HG03039 (cell line): ENCODE results near the gene HOXC10.

Experiments used
- ATAC-seq: cut with Tn5 transposase; IDR thresholded peaks from one replicate; pipeline ENCODE4 v1.9.1; 2021; ENCODE audit warnings: mild to moderate bottlenecking, moderate library complexity; ENCODE audit not compliant: unreplicated experiment

Gene HOXC10

DNA sequence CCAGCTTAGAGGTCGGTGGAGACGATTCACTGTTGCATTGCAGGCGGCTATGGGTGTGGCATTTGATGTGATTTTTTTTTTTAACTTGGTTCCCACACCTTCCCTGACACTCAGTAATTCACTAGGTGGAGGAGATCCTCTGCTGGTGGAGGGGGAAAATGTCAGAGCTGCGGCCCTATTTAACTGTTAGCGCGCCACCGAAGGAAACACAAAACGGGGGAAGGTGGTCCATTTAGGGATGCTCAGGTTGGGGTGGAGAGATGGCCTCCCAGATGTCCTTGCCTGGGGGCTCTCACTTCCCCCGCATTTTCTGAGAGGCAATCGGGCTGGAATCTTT is 34.5 kb upstream of the HOXC10 start:
- no peak for ATAC-seq

DNA sequence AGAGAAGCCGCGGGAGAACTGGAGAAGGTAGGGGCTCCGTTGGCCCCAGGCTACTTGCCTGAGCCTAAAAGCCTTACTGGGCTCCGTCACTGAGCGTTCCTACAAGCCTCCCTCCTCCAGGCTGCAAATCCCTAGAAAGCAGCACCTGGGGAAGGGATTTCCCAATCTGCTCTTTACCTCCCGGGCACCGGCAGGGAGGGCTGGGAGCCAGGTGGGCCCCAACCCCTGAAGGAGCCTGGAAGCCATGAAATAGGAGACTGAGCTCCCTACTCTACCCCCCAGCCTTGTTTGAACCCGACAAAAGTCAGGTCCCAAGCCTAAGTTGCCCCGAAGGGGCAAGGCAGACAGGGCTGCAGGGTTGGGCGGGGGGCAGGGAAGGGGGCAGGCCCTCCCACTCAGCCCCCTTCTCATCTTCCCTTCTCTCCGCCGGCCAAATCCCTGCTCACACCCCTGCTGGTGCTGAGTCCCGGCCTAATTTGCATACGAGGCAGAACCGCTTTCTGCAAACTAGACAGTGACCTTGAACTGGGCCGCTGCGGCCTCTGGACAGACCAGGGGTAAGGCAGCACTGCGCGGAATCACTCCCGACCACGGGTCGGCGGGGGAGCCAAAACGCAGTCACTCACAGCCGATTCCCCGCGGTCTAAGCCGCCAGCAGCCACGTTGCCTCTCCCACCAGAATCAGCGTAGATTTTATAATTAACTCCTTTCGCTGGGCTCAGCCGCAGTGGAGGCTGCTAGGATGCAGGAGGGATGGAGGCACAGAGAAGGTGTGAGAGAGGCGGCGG is 34.0 kb upstream of the HOXC10 start:
- ATAC-seq = no peak

DNA sequence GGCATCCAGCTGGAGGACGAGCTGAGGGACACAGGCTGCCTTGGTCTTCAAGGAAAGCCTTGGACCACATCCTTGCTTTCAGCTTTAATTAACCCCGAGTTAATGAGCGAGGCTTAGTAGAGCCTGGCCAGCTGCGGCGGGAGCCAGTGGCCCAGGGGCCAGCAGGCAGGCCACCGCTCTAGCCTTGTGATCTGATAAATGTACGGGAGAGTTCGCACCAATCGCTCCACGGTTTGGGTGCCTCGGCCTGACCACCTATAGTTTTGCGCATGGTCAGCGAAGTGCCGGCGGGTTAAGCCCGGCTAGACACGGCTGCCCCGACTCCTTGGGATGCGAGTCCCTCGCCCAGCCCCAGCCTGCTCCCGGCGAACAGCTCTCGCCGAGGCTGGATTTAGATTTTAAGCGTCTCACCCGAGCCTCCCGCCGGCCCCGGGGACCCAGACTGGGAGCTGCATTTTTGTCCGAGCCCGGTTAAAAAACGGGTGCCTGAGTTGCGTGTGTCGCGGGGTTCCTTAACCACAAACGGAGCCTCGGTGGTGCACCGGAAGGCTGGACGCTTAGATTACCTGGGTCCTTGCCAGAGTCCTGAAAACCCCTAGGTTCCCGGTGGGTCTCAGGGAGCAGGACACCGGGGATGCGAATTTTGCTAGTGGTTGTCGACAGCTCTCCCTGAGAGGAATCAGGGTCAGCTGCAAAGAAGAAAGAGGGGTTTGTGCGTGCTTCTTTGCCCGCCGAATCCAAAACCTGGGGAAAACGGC is 33.2 kb upstream of the HOXC10 start:
- ATAC-seq = no peak

DNA sequence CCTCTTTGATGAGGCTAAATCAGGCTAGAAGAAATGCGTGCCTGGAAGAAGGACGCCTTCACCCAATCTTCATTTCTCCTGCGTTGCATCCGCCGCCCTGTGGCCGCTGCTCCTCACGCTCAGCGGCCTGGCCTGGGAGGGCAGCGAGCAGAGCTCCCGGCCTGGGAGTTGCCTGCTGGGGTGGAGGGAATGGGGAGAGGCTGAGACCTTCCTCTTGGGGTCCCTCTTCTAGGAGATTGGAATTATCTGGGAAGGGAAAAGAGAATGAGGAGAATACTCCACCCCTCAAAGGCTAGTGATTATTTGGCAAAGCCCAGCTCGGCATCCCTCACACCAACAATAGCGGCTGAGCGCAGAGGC is 32.6 kb upstream of the HOXC10 start:
- no peak for ATAC-seq

DNA sequence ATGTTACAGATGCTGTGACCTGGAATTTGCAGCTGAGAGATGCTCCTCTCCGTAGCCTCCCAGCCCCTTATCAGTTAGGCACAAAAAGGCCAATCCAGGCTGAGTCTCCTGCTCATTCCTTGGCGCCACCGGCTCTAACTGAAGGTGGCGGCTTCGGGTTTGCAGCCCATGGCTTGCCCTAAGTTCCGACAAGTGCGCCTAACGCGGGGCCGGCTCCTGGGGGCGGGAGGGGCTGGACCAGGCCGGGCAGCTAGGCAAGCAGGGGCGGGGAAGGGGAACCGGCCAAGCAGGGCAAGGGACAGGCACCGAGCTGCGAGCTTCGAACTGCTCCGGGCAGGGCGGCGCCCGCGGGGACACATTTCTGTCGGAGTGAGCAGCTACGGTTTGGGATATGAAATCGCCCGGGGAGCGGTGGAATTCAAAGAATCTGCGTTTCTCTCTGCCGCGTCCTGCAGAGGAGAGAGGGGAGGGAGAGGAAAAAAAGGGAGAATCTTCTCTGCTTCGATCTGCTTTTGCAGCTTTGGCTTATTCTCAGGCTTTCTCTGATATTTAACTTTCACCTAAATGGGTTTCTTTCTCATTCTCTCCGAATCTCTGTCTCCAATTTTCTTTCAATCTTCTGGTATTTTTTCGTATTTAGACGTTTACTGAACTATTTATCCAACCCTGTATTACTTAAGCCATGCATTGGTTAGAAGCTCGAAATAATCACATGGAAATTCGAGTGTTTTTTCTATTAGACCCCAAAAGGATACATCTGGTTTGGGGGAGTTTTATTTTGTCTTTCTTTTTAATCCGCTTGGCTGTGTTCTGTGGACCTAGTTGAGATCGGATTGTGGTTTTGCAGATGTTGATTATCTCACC is 31.8 kb upstream of the HOXC10 start:
- no peak for ATAC-seq

DNA sequence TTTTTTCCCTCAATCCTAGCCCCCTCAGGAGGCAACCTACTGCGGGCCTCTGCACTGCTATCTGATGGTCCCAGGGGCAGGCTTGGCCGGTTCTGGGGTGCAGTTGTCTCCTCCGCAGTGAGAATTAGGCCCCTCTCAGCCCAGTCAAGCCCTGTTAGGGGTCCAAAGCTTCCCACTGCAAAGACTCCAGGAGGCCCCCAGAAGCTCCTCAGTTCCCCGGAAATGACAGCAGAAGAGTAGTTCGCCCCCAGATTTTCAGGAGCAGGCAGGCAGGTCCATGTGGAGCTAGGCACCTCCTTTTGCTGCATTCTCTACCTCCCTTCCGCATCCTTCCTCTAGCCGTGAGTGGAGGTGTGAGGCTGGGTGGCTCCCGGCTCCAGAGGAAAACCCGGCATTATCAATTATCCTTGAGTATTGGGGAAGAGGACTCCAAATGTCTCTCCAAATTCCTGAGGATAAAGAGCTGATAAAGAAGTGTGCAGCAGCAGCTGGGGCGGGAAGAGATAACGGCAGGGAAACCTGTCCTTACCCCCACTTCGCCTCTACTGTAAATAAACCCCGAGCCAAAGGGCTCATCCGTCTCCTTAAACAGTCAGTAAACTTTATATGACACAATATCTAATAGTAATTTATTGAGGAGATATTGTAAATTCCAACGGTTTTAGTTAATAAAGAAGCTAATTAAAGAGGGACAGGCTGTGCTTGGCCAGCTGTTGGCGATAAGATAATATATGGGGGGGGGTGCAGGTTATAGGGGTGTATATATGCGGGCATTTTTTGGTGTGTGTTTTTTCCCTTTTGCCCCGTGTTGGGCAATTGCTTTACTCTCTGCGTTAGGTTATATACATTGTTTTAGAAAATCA is 30.9 kb upstream of the HOXC10 start:
- ATAC-seq = no peak

DNA sequence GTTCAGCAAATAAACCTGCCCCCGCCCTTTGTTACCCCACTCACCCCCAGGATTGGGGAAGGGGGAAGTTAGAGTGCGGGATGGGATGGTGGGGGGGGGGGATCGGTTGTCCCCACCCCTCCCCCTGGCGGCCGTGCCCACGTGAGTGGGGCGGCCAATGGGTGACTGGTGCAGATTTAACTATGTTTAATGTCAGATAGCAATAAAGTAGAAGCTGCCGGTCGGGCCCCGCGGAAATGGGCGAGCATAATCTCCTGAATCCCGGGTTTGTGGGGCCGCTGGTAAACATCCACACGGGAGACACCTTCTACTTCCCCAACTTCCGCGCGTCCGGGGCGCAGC is 30.3 kb upstream of the HOXC10 start, which contains the start of gene HOXC12:
HOXC12 (plus strand) TSS at position 210 of the 342 bp plus-strand sequence; CDS start at position 237, 27 bp downstream.
- no peak for ATAC-seq

DNA sequence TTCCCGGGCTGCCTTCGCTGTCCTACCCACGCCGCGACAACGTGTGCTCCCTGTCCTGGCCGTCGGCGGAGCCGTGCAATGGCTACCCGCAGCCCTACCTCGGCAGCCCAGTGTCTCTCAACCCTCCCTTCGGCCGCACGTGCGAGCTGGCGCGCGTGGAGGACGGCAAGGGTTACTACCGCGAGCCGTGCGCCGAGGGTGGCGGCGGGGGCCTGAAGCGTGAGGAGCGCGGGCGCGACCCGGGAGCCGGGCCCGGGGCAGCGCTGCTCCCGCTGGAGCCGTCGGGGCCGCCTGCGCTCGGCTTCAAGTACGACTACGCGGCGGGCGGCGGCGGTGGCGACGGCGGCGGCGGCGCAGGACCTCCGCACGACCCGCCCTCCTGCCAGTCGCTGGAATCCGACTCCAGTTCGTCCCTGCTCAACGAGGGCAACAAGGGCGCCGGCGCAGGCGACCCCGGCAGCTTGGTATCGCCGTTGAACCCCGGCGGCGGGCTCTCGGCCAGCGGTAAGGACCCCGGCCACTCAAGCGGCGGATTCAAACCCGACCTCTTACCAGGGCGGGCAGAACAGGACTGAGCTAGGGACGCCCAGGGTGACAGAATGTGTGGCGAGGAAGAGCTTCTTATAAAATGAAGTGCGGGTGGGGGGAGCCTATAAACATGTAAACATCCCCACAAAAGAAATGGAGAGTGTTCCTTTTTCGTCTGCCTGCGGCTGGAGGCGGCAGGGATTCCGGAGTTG is 29.7 kb upstream of the HOXC10 start:
- no peak for ATAC-seq

DNA sequence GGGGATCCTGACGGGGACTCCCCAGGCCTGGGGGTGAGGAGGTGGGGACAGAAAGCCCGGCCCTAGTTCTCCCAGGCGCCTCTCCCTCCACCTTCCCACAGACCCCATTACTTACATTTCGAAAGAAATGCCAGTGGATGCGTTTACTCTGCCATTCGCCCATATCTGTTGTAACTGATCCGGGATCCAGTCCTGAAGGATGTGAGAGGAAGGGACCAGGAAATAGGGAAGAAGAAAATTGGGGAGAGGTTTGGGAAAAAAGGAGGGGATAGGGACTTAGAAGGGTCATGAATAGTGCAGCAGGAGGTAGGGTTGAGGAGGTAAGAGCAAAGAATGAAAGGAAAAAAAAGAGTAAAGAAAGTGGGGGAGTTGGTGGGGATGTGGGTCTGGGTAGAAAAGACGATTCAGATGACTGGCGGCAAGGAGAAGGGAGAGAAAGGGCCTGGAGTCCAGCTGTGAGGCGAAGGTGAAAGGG is 29.1 kb upstream of the HOXC10 start:
- no peak for ATAC-seq

DNA sequence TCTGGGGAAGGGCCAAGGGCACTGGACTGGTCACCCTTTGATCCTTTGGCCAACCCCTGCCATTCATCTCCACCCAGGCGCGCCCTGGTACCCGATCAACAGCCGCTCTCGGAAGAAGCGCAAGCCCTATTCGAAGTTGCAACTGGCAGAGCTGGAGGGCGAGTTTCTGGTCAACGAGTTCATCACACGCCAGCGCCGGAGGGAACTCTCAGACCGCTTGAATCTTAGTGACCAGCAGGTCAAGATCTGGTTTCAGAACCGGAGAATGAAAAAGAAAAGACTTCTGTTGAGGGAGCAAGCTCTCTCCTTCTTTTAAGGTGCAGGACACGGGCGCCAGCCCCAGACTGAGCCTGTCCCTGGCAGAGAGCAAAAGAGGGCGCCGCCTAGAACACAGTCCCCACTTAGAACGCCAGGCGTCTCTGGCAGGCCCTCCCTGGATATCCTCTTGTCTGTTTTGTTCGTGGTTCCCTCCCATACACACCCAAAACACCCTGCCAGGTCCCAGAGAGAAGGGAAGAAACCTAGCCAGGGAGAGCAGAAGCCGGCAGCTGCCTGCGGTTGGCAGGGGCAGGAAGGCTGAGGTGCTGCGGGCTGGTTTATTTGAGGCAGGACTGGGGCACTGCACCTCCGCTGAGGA is 28.6 kb upstream of the HOXC10 start:
- no peak for ATAC-seq

DNA sequence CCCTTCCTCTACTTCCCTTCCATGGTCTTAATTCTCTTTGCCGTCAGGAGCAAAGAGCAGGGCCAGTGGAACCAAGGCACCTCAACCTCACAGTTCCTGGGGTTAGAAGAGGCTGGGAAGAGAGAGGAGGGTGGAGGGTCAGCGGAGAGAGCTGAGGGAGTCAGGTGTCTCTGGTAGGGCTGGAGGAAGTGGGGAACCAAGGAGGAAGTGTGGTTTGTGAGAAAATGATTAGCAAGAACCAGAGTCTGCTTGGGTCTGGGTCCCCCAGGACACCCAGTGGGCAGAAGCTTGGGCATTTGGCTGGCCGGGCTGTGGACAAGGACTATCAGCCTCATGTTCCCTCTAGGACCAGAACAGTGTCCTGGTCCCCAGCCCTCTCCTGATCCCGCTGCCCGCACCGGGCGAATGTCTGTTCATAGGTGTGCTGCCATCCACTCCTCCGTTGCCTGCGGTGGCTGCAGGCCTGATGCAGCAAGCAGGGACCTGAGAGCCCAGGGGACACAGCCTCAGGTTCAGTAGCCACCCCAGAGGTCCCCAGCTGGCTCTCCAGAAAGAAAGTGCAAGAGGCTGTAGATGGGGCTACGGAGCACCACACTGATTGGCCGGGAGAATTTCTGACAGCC is 27.9 kb upstream of the HOXC10 start:
- ATAC-seq = no peak

DNA sequence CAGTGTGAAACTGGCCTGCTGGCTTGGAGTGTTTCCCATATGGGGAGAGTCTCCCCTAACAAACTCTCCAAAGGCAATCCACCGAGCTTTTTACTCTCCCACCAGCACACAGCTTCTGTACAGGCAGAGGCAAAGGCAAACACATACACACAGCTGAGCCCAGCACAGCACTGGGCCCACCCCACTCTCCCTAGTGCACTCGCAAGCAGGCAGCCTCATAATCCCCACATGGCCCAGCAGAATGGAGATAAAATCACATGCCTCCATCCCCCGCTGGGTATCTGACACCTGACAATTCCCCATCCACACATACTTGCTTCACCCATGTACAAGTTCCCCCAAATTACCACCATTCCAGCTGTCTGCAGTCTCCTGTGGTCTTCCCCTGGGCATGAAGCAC is 26.8 kb upstream of the HOXC10 start:
- ATAC-seq = no peak

DNA sequence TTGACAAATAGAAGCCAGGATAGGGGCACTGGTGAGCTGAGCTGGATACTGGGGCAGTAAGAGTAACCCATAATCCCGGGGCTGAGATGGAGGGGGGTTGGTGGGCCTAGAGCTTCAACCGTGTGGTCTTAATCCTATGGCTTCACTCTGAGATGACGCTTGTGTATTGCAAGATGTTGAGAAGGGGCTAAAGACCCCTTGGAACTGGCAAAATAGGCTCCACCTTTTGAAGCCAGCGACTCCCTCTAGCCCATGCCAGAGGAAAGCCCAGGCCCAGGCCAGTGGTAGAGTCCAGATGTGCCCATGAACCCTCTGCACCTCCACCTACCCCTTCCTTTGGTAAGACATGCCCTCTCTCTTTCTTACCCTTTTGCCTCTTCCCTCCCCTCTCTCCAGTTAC is 25.6 kb upstream of the HOXC10 start:
- ATAC-seq = no peak

DNA sequence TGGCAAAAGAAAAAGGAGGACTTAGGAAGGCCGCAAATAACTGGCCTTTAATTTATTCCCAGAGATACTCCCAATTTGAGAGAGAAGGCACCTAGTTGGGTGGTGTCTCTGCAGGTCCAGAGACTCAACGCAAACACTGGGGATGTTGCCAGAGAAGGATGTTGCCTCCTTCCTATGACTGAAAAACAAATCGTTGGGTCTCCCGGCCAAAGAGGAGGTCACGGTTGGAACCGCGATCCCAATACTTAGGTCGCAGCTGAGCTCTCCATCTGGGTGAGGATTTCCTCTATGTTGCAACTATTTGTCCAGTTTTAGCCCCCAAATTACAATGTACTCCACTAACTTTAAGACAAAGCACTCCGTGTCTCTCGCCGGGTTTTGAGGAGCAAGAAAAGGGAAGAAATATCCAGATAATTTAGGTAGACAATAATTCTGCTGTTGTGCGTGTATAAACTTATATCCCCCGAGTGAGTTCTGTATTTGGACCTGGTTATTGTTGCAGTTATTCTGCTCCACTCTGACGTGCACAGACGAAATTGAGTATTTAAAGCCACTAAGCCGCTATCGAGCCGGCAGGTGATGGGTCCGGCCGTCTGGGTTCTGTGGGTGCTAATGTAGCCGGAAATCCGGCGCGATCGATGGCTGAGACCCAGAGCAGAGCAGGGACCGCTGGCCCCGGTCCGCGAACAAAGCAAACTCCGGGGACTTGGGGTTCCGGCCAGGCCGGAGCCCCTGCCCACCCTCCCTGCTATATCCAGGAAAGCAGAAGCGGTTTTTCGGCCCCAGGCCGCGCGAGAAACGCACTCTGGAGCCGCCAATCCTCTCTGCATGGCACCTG is 24.5 kb upstream of the HOXC10 start:
- ATAC-seq = no peak

DNA sequence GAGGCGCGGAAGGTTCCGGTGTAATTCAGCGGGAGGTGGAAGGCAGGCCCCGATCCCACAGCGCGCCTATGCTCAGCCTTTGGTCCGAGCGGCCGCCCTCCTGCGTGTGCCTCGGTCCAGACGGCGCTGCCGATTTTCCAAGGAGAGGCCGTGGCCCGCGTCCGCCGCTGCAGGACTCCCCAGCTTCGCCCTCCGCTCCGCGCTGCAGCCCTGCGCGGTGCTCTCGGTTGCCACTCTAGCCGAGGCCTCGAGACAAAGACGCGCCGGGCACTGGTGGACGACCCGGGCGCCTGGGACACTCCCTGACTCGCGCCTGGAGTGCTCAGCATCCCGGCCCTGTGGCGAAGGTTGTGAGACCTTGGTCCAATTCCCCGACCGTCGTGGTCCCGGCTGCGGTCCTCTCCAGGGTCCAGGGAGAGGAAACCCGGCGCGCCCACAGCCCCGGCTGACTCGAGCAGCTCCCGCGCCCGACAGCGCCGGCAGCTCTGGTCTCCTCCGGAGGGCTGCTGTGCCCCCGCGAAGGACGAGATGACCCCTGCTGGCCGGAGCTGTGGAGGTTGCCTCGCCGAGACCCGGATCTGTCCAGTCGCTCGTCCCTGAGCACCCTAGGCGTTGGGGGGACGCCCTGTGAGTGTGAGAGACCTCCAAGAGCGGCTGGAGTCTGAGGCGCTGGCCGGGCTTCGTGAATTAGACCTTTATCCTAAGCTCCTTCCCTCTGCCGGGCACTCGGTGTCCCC is 23.8 kb upstream of the HOXC10 start:
- ATAC-seq = no peak

DNA sequence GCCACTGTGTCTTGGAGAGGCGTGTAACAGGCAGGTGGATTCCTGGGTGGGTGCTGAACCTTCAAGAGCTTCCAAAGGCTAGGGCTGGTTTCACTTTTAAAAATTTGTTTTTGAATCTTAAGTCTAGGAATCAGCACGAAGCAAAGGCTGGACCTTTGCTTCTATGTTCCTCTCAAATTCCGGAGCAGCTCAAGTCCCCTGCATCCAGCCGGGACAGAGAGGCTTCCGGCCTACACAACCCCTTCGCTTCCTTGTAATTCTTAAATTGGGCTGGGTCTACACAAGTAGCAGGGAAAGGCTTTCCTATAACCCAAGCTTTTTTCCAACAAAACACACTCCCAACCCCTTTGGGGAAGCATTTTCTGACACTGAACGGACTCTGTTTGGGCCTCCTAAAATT is 21.9 kb upstream of the HOXC10 start:
- no peak for ATAC-seq
